ENCODE measurements around the gene SH3TC1. TPM values are rescaled to one million over a fixed set of nuclear protein-coding genes. Genes with fewer than 3 reads are reported as not detected.

The SH3TC1 gene
- total and polyA plus RNA-seq, 2 of the 8 experiments (the other 6 are each of a cell fraction or from before 2014, with no cell fraction given) = 0.15 TPM; not detected in 1

DNA sequence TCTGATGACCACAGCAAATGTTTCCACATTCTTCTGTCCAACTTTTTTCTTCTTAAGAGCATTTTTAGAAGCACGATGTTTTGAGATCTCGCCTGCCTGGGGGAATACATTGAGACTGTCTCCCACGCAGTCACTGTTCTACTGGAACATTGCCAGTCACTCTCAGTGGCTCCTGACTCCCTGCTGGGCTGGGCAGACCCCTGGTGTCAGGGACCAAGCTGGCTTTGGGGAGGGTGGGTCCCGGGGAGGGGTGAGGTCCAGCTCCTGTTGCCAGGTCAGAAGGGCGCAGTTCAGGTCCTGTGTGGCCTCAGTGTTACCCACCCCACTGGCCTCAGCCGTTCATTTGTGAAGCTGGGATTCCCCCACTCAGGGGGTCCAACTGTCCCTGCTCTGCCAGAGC lies 21.5 kb upstream of the SH3TC1 start:
- no peak overlapping the region for H3K23ac ChIP-seq (ENCODE audit: insufficient read length)
- no peaks in the 10 kb centered on the region for H3K9me3 ChIP-seq (ENCODE audit: insufficient read depth in 2 of 2, low read depth in 1 of 2, low read length in 1 of 2)
- H3K36me3 ChIP-seq (ENCODE audit: control insufficient read depth in 2 of 4, insufficient read depth in 4 of 4, low read length in 3 of 4) = no peaks in the 10 kb centered on the region
- H4K91ac ChIP-seq (replicated peaks; ENCODE audit: insufficient read length, low read length) = no peak overlapping the region
- no peak overlapping the region for H2BK5ac ChIP-seq (ENCODE audit: low read depth, low read length)
- no peak overlapping the region for H2AFZ ChIP-seq (ENCODE audit: low read length)
- DNase-seq (ENCODE audit: low read depth in 1 of 2, low spot score in 2 of 2) (no peak), FAIRE-seq (no peak)
- no peaks in the 10 kb centered on the region for H3K79me2 ChIP-seq (ENCODE audit: control insufficient read depth in 1 of 2, insufficient read depth in 2 of 2, low read length in 2 of 2)
- no peak overlapping the region for H2BK120ac ChIP-seq (replicated peaks; ENCODE audit: low read depth, low read length)
- ChIA-PET CTCF (ENCODE audit: partially characterized antibody) (interaction anchor here (0.7 to 7.2 kb wide), 44 partner anchors 8 to 368 kb away, joined by 3 to 68 read pairs (median 6); partner anchors contain the start of genes ABLIM2 and SH3TC1), POLR2A (ENCODE audit: partially characterized antibody) (no interaction called here)
- no peak overlapping the region for H3K4ac ChIP-seq (replicated peaks; ENCODE audit: insufficient read length, low read depth, low read length)
- H3K4me1 ChIP-seq (replicated peaks in 1 of 4; ENCODE audit: control insufficient read depth in 3 of 4, insufficient read depth in 4 of 4, low read length in 3 of 4) = no peaks in the 10 kb centered on the region
- H2BK20ac ChIP-seq (ENCODE audit: low read length) = no peak overlapping the region
- H3K79me1 ChIP-seq (ENCODE audit: low read depth, low read length) = no peaks in the 10 kb centered on the region
- no peak overlapping the region for H3K4me2 ChIP-seq (ENCODE audit: insufficient read depth in 1 of 2, low read depth in 2 of 2, low read length in 2 of 2)
- no peak overlapping the region for H2AK5ac ChIP-seq (ENCODE audit: low read depth, low read length)
- no peak overlapping the region for H3K9ac ChIP-seq (replicated peaks in 1 of 4; ENCODE audit: extremely low read depth in 1 of 4, low read depth in 3 of 4, low read length in 3 of 4)
- 86% methylated on average over 4 of the region's 6 CpGs; no CpG with 5 or more reads in 1 of the 2 experiments for WGBS, 2 experiments (ENCODE audit: extremely low coverage in 1 of 2, insufficient coverage in 1 of 2, insufficient read length in 1 of 2, insufficient replicate concordance in 2 of 2, low coverage in 1 of 2, low lambda C conversion rate in 2 of 2, missing lambda C conversion rate in 1 of 2)
- no peak overlapping the region for H2BK15ac ChIP-seq (ENCODE audit: low read length)
- H3K27ac ChIP-seq (ENCODE audit: low read depth, low read length) = no peak overlapping the region
- no peak overlapping the region for H3K4me3 ChIP-seq (ENCODE audit: extremely low read depth in 1 of 4, insufficient read depth in 2 of 4, low read depth in 3 of 4, low read length in 4 of 4)
- peaks cover 0 to 4% of the 10 kb centered on the region in 2 experiments for H4K20me1 ChIP-seq (replicated peaks in 1 of 2; ENCODE audit: control insufficient read depth in 1 of 2, insufficient read depth in 2 of 2, low read length in 2 of 2)
- no peak overlapping the region for H4K5ac ChIP-seq (ENCODE audit: insufficient read length, low read depth, low read length)
- no peak overlapping the region for H3K56ac ChIP-seq (replicated peaks; ENCODE audit: insufficient read length, low read depth, low read length)
- 0 out of 2 replicates have a peak, but pooled peaks cover 2% of the 10 kb centered on the region for H3K23me2 ChIP-seq (ENCODE audit: low read depth, low read length)
- H2BK12ac ChIP-seq (ENCODE audit: low read depth, low read length) = no peak overlapping the region
- H3K27me3 ChIP-seq (replicated peaks in 1 of 4; ENCODE audit: control insufficient read depth in 3 of 4, extremely low read depth in 1 of 4, insufficient read depth in 3 of 4, low read length in 3 of 4) = no peaks in the 10 kb centered on the region
- H3K18ac ChIP-seq (ENCODE audit: extremely low read depth, low read length) = no peak overlapping the region
- no peak overlapping the region for H4K8ac ChIP-seq (ENCODE audit: extremely low read depth, insufficient read depth, low read length)
- H3K14ac ChIP-seq (ENCODE audit: insufficient read length) = no peak overlapping the region
